ENCODE measurements around the gene MAPKAPK2. TPM values are rescaled to one million over a fixed set of nuclear protein-coding genes. Genes with fewer than 3 reads are reported as not detected.

The MAPKAPK2 gene
- total RNA-seq, 2 donors from 2014 or later = 27.1 to 67.0 TPM

DNA sequence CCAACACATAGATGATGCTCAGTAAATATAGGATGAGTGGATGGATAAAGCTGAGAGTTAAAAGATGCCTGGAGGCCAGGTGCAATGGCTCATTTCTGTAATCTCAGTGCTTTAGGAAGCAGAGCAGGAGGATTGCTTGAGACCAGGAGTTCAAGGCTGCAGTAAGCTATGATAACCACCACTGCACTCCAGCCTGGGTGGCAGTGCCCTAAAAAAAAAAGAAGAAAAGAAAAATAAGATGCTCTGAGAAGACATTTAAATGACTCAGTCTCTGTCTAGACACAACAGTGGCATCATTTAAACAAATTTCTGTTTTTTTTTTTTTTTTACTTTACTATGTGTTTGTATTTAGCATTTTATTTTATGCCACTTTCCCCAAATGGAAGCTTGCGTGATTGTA is 60.6 kb downstream of the MAPKAPK2 start:
- no peak overlapping the region for H3K27ac ChIP-seq
- no peaks in the 10 kb centered on the region for H3K36me3 ChIP-seq
- no peak overlapping the region for H3K4me3 ChIP-seq
- no peaks in the 10 kb centered on the region for H3K9me3 ChIP-seq
- TF ChIP-seq, protein P1, sequence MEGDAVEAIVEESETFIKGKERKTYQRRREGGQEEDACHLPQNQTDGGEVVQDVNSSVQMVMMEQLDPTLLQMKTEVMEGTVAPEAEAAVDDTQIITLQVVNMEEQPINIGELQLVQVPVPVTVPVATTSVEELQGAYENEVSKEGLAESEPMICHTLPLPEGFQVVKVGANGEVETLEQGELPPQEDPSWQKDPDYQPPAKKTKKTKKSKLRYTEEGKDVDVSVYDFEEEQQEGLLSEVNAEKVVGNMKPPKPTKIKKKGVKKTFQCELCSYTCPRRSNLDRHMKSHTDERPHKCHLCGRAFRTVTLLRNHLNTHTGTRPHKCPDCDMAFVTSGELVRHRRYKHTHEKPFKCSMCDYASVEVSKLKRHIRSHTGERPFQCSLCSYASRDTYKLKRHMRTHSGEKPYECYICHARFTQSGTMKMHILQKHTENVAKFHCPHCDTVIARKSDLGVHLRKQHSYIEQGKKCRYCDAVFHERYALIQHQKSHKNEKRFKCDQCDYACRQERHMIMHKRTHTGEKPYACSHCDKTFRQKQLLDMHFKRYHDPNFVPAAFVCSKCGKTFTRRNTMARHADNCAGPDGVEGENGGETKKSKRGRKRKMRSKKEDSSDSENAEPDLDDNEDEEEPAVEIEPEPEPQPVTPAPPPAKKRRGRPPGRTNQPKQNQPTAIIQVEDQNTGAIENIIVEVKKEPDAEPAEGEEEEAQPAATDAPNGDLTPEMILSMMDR (IDR thresholded peaks at IDR 0.05) = no peak
- TF ChIP-seq POLR2A (IDR thresholded peaks at IDR 0.05) (no peak), POLR2AphosphoS5 (IDR thresholded peaks at IDR 0.05) (no peak)
- no peaks in the 10 kb centered on the region for H3K4me1 ChIP-seq (replicated peaks)
- DNase-seq (ENCODE audit: low spot score) = no peak
- no peaks in the 10 kb centered on the region for H3K27me3 ChIP-seq (replicated peaks; ENCODE audit: insufficient read depth)
- 86% methylated on average over 1 of the region's 1 CpG for WGBS
- intact Hi-C loops (cut with DNase I) = no loop called here

DNA sequence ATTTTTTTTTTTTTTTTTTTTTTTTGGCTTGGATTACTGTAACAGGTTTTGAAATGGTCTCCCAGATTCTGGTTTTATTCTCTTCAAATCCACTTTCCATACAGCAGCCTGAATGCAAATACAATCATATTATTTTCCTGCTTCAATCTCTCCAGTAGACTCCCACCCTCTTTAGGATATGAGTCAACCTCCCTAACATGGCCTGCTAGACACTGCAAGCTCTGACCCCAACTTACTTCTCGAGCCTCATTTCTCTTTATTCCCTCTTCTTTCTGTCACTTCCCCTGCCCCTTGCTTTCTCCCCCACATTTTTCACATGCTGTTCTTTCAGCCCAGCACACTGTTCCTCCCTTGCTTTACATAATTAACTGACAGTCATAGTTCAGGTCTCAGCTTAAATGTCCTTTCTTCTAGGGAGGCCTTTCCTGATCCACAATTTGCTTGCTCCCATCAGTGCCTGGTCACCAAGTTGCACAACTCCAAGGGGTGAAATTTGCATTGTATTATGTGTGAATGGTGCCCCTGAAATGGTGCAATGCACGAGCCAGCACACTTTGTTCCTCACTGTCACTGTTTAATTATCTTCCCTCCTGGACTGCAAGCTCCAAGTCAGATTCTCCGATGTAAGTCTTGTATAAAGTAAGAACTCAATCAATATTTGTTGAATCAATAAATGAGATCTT is 63.8 kb downstream of the MAPKAPK2 start:
- no peak for DNase-seq (ENCODE audit: low spot score)
- WGBS = 54% methylated on average over 3 of the region's 3 CpGs
- Histone ChIP-seq H3K4me3 (no peak overlapping the region), H3K27ac (no peak overlapping the region), H3K27me3 (replicated peaks; ENCODE audit: insufficient read depth) (no peaks in the 10 kb centered on the region), H3K4me1 (replicated peaks) (no peaks in the 10 kb centered on the region), H3K36me3 (no peaks in the 10 kb centered on the region), H3K9me3 (no peaks in the 10 kb centered on the region)
- TF ChIP-seq POLR2AphosphoS5 (IDR thresholded peaks at IDR 0.05) (peak; percentile 13), POLR2A (IDR thresholded peaks at IDR 0.05) (no peak)
- intact Hi-C loops (cut with DNase I) = no loop called here

DNA sequence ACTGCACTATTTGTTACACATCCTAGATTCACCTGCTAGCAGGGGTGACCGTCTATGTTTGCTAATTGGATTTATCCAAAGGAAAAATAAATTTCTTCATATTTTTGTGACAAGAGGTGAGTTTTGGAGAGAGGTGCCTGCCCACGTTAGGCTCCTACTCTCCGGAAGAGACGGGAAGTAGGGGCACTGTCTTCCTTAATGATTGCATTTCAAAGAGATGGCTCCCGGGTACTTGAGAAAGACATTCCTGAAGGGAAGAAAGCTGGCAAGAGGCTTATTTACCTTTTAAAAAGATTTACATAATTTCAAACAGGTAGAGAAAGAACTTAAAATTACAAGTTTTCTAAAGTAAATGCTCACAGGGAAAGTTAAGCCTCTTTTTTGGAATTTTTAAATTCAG is 67.2 kb downstream of the MAPKAPK2 start:
- Histone ChIP-seq H3K27ac (no peak overlapping the region), H3K4me3 (no peak overlapping the region), H3K4me1 (replicated peaks) (no peaks in the 10 kb centered on the region), H3K9me3 (no peaks in the 10 kb centered on the region), H3K36me3 (no peaks in the 10 kb centered on the region), H3K27me3 (replicated peaks; ENCODE audit: insufficient read depth) (no peaks in the 10 kb centered on the region)
- TF ChIP-seq, protein P1 (IDR thresholded peaks at IDR 0.05) = no peak
- no peak for TF ChIP-seq POLR2AphosphoS5 (IDR thresholded peaks at IDR 0.05)
- no peak for TF ChIP-seq POLR2A (IDR thresholded peaks at IDR 0.05)
- no peak for DNase-seq (ENCODE audit: low spot score)
- intact Hi-C loops (cut with DNase I) = no loop called here
- 49% methylated on average over 5 of the region's 5 CpGs for WGBS

DNA sequence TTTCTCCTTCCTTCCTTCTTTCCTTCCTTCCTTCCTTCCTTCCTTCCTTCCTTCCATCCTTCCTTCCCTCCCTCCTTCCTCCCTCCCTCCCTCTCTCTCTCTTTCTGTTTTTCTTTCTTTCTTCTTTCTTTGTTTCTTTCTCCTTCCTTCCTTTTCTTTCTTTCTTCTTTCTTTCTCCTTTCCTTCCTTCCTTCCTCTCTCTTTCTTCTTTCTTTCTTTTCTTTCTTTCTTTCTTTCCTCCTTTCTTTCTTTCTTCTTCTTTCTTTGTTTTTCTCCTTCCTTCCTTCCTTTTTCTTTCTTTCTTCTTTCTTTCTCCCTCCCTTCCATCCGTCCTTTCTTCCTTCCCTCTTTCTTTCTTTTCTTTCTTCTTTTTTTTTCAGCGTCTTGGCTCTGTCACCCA is 67.8 kb downstream of the MAPKAPK2 start:
- 96% methylated on average over 2 of the region's 2 CpGs for WGBS
- no peak overlapping the region for H3K27ac ChIP-seq
- TF ChIP-seq, protein P1 (IDR thresholded peaks at IDR 0.05) = no peak
- TF ChIP-seq POLR2A (IDR thresholded peaks at IDR 0.05) (no peak), POLR2AphosphoS5 (IDR thresholded peaks at IDR 0.05) (no peak)
- no peaks in the 10 kb centered on the region for H3K27me3 ChIP-seq (replicated peaks; ENCODE audit: insufficient read depth)
- H3K4me3 ChIP-seq = no peak overlapping the region
- H3K4me1 ChIP-seq (replicated peaks) = no peaks in the 10 kb centered on the region
- intact Hi-C loops (cut with DNase I) = no loop called here
- no peaks in the 10 kb centered on the region for H3K9me3 ChIP-seq
- no peaks in the 10 kb centered on the region for H3K36me3 ChIP-seq
- no peak for DNase-seq (ENCODE audit: low spot score)

DNA sequence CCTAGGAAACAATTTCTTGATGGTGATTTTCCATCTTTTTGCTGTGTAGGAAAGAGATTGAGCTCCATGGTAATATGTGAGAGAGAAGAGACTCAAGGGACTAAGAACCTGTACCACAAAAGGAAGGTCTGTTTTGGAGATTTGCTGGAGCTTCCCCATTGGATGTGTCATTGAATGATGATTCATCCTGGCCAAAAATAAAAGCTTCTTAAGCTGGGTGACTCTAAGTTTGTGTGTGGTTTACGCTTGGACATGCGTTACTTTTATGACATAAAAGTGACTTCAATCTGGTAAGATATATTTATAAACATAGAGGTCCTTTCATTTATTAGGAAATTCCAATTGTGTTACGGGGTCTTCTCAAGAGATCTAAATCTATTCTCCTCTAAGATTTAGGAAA is 68.4 kb downstream of the MAPKAPK2 start:
- H3K27me3 ChIP-seq (replicated peaks; ENCODE audit: insufficient read depth) = no peaks in the 10 kb centered on the region

More for the DNA sequence above, 68.4 kb downstream of the MAPKAPK2 start:
- H3K4me3 ChIP-seq = no peak overlapping the region
- TF ChIP-seq, protein P1 (IDR thresholded peaks at IDR 0.05) = no peak
- TF ChIP-seq POLR2A (IDR thresholded peaks at IDR 0.05) (no peak), POLR2AphosphoS5 (IDR thresholded peaks at IDR 0.05) (no peak)
- H3K36me3 ChIP-seq = no peaks in the 10 kb centered on the region
- no peak for DNase-seq (ENCODE audit: low spot score)
- H3K4me1 ChIP-seq (replicated peaks) = no peaks in the 10 kb centered on the region
- H3K27ac ChIP-seq = no peak overlapping the region
- intact Hi-C loops (cut with DNase I) = no loop called here
- whole genome bisulfite sequencing = 83% methylated on average over 3 of the region's 3 CpGs
- no peaks in the 10 kb centered on the region for H3K9me3 ChIP-seq
